PC-9 (cell line): Measurements from ENCODE around the gene MYO18B. TPM values are rescaled to one million over a fixed set of nuclear protein-coding genes. Genes with fewer than 3 reads are reported as not detected.

Experiments
- BruUV-seq: library from RNA; stranded (reverse); fragments of 400-500 nt; replicated peaks from 2 replicates; lab custom pipeline; 2021; lab: Mats Ljungman, UMichigan
- CTCF ChIA-PET: fragments of 300-600 bp; sonication (Branson Sonifier 250); formaldehyde crosslinking; loops from one replicate; lab custom pipeline; 2022; ENCODE audit warnings: antibody characterized with exemption; lab: Charles Lee
- POLR2A ChIA-PET: fragments of 300-600 bp; sonication (Branson Sonifier 250); formaldehyde crosslinking; loops from one replicate; lab custom pipeline; 2022; ENCODE audit warnings: antibody characterized with exemption; ENCODE audit not compliant: unreplicated experiment; lab: Charles Lee
- DNase-seq, 2 experiments: peaks; one replicate each; pipeline versions ENCODE4 v3.0.0 to v3.0.0-alpha.2; 2015 to 2022; ENCODE audit warnings: mixed read lengths in 1 of 2
- H2AFZ ChIP-seq: fragments of 200-600 bp; sonication (generic); 2 replicates; pipeline ENCODE4 v1.8.1; 2017; ENCODE audit warnings: antibody characterized with exemption
- H3F3A ChIP-seq: fragments of 200-600 bp; sonication (generic); 2 replicates; pipeline ENCODE4 v1.8.1; 2017; ENCODE audit warnings: antibody characterized with exemption, mild to moderate bottlenecking, low read depth; ENCODE audit not compliant: insufficient read depth
- H3K27ac ChIP-seq: fragments of 200-600 bp; sonication (generic); 2 replicates; pipeline ENCODE4 v1.6.1; 2016; ENCODE audit warnings: mixed run types
- H3K27me3 ChIP-seq: fragments of 200-600 bp; sonication (generic); 2 replicates; pipeline ENCODE4 v1.6.1; 2016; ENCODE audit warnings: low read depth, mixed run types; ENCODE audit not compliant: insufficient read depth
- H3K36me3 ChIP-seq: fragments of 200-600 bp; sonication (generic); 2 replicates; pipeline ENCODE4 v1.6.1; 2016; ENCODE audit warnings: low read depth, mixed run types
- H3K4me1 ChIP-seq: fragments of 200-600 bp; sonication (generic); replicated peaks from 2 replicates; pipeline ENCODE4 v1.6.1; 2016; ENCODE audit warnings: mixed run types; ENCODE audit not compliant: insufficient read depth
- H3K4me2 ChIP-seq: fragments of 200-600 bp; sonication (generic); 2 replicates; pipeline ENCODE4 v1.6.1; 2017; ENCODE audit warnings: mixed run types
- H3K4me3 ChIP-seq: fragments of 200-600 bp; sonication (generic); 2 replicates; pipeline ENCODE4 v1.6.1; 2016; ENCODE audit warnings: mixed run types
- H3K79me2 ChIP-seq: fragments of 200-600 bp; sonication (generic); 2 replicates; pipeline ENCODE4 v1.6.1; 2017; ENCODE audit warnings: low read depth, mixed run types
- H3K9me2 ChIP-seq: fragments of 200-600 bp; sonication (generic); 2 replicates; pipeline ENCODE4 v1.8.1; 2017; ENCODE audit warnings: mild to moderate bottlenecking; ENCODE audit not compliant: insufficient read depth
- H3K9me3 ChIP-seq: fragments of 200-600 bp; sonication (generic); 2 replicates; pipeline ENCODE4 v1.8.1; 2016; ENCODE audit warnings: low read depth; ENCODE audit not compliant: insufficient read depth
- H4K20me1 ChIP-seq: fragments of 200-600 bp; sonication (generic); 2 replicates; pipeline ENCODE4 v1.8.1; 2017; ENCODE audit not compliant: insufficient read depth
- CTCF ChIP-seq: fragments of 200-600 bp; sonication (generic); conservative IDR thresholded peaks from 2 replicates; pipeline ENCODE4 v1.6.1; 2017; ENCODE audit warnings: mixed run types, antibody characterized with exemption, mild to moderate bottlenecking, moderate library complexity
- EZH2 ChIP-seq: fragments of 200-600 bp; sonication (generic); IDR thresholded peaks from 2 replicates; pipeline ENCODE4 v1.8.0; 2017; ENCODE audit warnings: antibody characterized with exemption, low read depth
- intact Hi-C: fragments of 100-400 bp; cut with micrococcal nuclease; formaldehyde crosslinking; loops from one replicate; pipeline ENCODE4 v1.10.0; 2022; ENCODE audit not compliant: unreplicated experiment
- total RNA-seq: library from RNA; stranded (reverse); gene quantifications from 2 replicates; pipeline ENCODE4 v1.2.3, GENCODE V29; 2021

The MYO18B gene
- total RNA-seq, 1 experiment from 2014 or later = not detected

DNA sequence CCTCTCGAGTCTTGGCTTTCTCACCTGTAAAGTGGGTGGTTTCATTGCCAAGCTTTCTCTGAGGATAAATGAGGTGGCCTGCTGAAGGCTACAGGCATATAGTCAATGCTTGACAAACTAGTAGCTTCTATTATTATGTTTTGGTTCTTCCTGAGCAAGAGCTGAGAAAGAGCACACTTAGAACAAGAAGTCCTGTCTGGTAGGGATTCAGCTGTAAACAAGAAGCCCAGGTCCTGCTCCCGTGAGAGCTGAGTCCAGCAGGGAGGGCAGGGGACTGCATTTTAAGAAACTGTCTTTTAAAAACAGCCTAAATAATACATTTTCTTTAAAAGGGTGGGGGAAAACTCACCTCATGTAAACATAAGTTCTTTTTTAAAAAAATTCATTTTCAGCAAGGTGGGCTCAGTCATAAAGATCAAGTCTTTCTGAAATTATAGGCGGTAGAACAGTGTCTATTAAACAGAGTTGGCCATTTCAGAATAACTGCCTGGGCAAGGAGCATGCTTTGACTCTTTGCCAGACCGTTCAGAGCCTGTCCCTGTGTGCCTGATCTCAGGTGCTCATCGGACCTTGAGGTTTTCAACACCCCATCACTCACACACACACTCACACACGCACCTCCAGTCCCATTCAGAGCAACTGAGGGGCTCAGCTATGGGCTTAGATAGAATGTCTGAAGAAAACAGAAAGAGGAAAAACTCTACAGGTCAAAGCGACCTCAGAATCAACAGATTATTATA, 29.2 kb upstream of the MYO18B start:
- no peaks in the 10 kb centered on the region for H3K36me3 ChIP-seq
- H3K4me3 ChIP-seq = no peak overlapping the region
- H3K4me1 ChIP-seq = no peaks in the 10 kb centered on the region
- H3K9me2 ChIP-seq = no peaks in the 10 kb centered on the region
- CTCF ChIA-PET = interaction anchor here (0.6 kb wide), 1 partner anchor 13 kb away, joined by 5 read pairs; no protein-coding TSS in a partner anchor
- no peak for DNase-seq
- no peaks in the 10 kb centered on the region for H4K20me1 ChIP-seq
- intact Hi-C loops = no loop called here
- POLR2A ChIA-PET = no interaction called here
- no peaks in the 10 kb centered on the region for H3F3A ChIP-seq
- H3K79me2 ChIP-seq = no peaks in the 10 kb centered on the region
- no peaks in the 10 kb centered on the region for H3K9me3 ChIP-seq
- H2AFZ ChIP-seq = no peak overlapping the region
- TF ChIP-seq CTCF (no peak), EZH2 (no peak)
- no TSS peak for BruUV-seq
- H3K27ac ChIP-seq = no peak overlapping the region
- H3K4me2 ChIP-seq = no peak overlapping the region
- H3K27me3 ChIP-seq = peaks cover 25% of the 10 kb centered on the region; the same call in 1 of the 2 replicates

DNA sequence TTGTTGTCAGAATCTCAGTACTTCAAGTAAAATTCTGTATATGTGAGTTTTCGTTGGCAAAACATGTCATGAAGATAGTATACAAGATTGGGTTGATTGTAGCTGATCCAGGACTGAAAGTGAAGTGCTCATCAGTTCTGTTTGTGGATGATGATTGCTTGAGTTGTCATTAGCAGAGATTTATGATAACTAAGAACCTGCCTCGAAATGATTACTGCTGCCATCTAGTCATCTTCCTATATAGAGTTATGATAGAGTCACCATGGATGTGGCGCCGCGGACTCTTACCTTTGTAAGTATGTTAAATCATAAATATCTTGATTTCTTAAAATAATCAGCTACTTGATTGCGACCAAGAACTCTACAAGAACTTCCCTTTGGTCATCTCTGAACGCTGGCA, 27.9 kb upstream of the MYO18B start:
- BruUV-seq = no TSS peak
- Histone ChIP-seq H3K4me1 (no peaks in the 10 kb centered on the region), H3K4me2 (no peak overlapping the region), H2AFZ (no peak overlapping the region), H3K79me2 (no peaks in the 10 kb centered on the region), H4K20me1 (no peaks in the 10 kb centered on the region), H3K27me3 (peaks cover 30% of the 10 kb centered on the region; the same call in 1 of the 2 replicates), H3K36me3 (no peaks in the 10 kb centered on the region), H3K9me3 (no peaks in the 10 kb centered on the region), H3K9me2 (no peaks in the 10 kb centered on the region), H3K4me3 (no peak overlapping the region), H3K27ac (no peak overlapping the region), H3F3A (no peaks in the 10 kb centered on the region)
- DNase-seq = no peak
- intact Hi-C loops = no loop called here
- ChIA-PET CTCF (no interaction called here), POLR2A (no interaction called here)
- TF ChIP-seq CTCF = no peak

- Histone ChIP-seq H3K4me2 (no peak overlapping the region), H3K4me3 (no peak overlapping the region), H3K9me2 (no peaks in the 10 kb centered on the region), H3K36me3 (no peaks in the 10 kb centered on the region), H3K27me3 (peaks cover 30% of the 10 kb centered on the region; the same call in 1 of the 2 replicates), H3K4me1 (no peaks in the 10 kb centered on the region), H2AFZ (no peak overlapping the region), H3K27ac (no peak overlapping the region), H4K20me1 (no peaks in the 10 kb centered on the region), H3F3A (no peaks in the 10 kb centered on the region), H3K9me3 (no peaks in the 10 kb centered on the region), H3K79me2 (no peaks in the 10 kb centered on the region)
- CTCF ChIA-PET = no interaction called here
- TF ChIP-seq EZH2 = no peak
- TF ChIP-seq CTCF = no peak
- POLR2A ChIA-PET = no interaction called here
- no peak for DNase-seq
- intact Hi-C loops = no loop called here
- no TSS peak for BruUV-seq
These were observed 27.2 kb upstream of the MYO18B start for GRCh38 chr22:25714739-25715138.
